CD14-positive monocyte (primary cell): ENCODE measurements around the gene SUCLG1. TPM values are rescaled to one million over a fixed set of nuclear protein-coding genes. Genes with fewer than 3 reads are reported as not detected.

Experiments used
- DNase-seq, 3 donors: peaks; one replicate each; pipeline ENCODE4 v3.0.0-alpha.2; 2011 to 2022
- H2AFZ ChIP-seq: 2 replicates; pipeline ENCODE4 v1.6.0; 2012; ENCODE audit warnings: mild to moderate bottlenecking, low read depth, low read length, inconsistent platforms; ENCODE audit not compliant: insufficient read depth, poor library complexity, severe bottlenecking
- H3K27ac ChIP-seq, 2 donors: 1 replicate in 1 of 2; 2 replicates in 1 of 2; pipeline ENCODE4 v1.5.1; 2012 to 2013; ENCODE audit warnings: low read length in 2 of 2, control low read depth in 1 of 2, inconsistent platforms in 1 of 2, low read depth in 1 of 2, mild to moderate bottlenecking in 1 of 2
- H3K27me3 ChIP-seq, 2 donors: one replicate each; pipeline versions ENCODE4 v1.6.0 to v1.6.1; 2011 to 2013; ENCODE audit warnings: low read length in 2 of 2; ENCODE audit not compliant: control insufficient read depth in 2 of 2, insufficient read depth in 2 of 2
- H3K36me3 ChIP-seq, 2 donors: replicated peaks in 1 of 2; 1 replicate in 1 of 2; 2 replicates in 1 of 2; pipeline versions ENCODE4 v1.5.1 to v1.6.1; 2012 to 2013; ENCODE audit warnings: low read length in 2 of 2, control low read depth in 1 of 2, inconsistent platforms in 1 of 2, mild to moderate bottlenecking in 1 of 2; ENCODE audit not compliant: insufficient read depth in 2 of 2, control insufficient read depth in 1 of 2
- H3K4me1 ChIP-seq, 2 donors: 1 replicate in 1 of 2; 2 replicates in 1 of 2; pipeline versions ENCODE4 v1.5.1 to v1.6.1; 2012 to 2013; ENCODE audit warnings: low read length in 2 of 2, control low read depth in 1 of 2, inconsistent platforms in 1 of 2, mild to moderate bottlenecking in 1 of 2, moderate library complexity in 1 of 2; ENCODE audit not compliant: insufficient read depth in 2 of 2, control insufficient read depth in 1 of 2
- H3K4me2 ChIP-seq: replicated peaks from 2 replicates; pipeline ENCODE3; 2012; ENCODE audit warnings: low read length, moderate library complexity, mild to moderate bottlenecking; ENCODE audit not compliant: poor library complexity, severe bottlenecking; ENCODE audit errors: extremely low read depth
- H3K4me3 ChIP-seq, 3 experiments: fragments of 200-600 bp in 1 of 3; sonication (generic) in 1 of 3; replicated peaks in 1 of 3; 1 replicate in 2 of 3; 2 replicates in 1 of 3; pipeline ENCODE4 v1.5.1; 2011 to 2013; ENCODE audit warnings: low read length in 3 of 3, mild to moderate bottlenecking in 3 of 3, control low read depth in 2 of 3, low read depth in 2 of 3, inconsistent platforms in 1 of 3, moderate library complexity in 1 of 3
- H3K79me2 ChIP-seq: 2 replicates; pipeline ENCODE4 v1.6.0; 2012; ENCODE audit warnings: mild to moderate bottlenecking, control low read depth, inconsistent platforms, low read length, moderate library complexity; ENCODE audit not compliant: insufficient read depth
- H3K9ac ChIP-seq: 2 replicates; pipeline ENCODE4 v1.6.0; 2017; ENCODE audit warnings: low read length, mild to moderate bottlenecking; ENCODE audit not compliant: insufficient read depth, poor library complexity, severe bottlenecking
- H3K9me3 ChIP-seq, 2 donors: replicated peaks in 1 of 2; 1 replicate in 1 of 2; 2 replicates in 1 of 2; pipeline versions ENCODE4 v1.5.1 to v1.6.1; 2012 to 2013; ENCODE audit warnings: low read length in 2 of 2, control low read depth in 1 of 2; ENCODE audit not compliant: control insufficient read depth in 1 of 2, insufficient read depth in 1 of 2
- H4K20me1 ChIP-seq: 2 replicates; pipeline ENCODE4 v1.6.0; 2012; ENCODE audit warnings: mild to moderate bottlenecking, low read length, control low read depth, moderate library complexity; ENCODE audit not compliant: insufficient read depth
- H3K27ac Mint-ChIP-seq, 7 donors: one replicate each; pipeline ENCODE4 v1.8.0; 2020; ENCODE audit warnings: mild to moderate bottlenecking in 7 of 7, mixed read lengths in 7 of 7, moderate library complexity in 6 of 7, inconsistent platforms in 2 of 7
- H3K27me3 Mint-ChIP-seq, 3 donors: one replicate each; pipeline ENCODE4 v1.8.0; 2021 to 2022; ENCODE audit warnings: low read depth in 3 of 3, mild to moderate bottlenecking in 3 of 3, mixed read lengths in 3 of 3, moderate library complexity in 3 of 3, inconsistent platforms in 1 of 3
- H3K36me3 Mint-ChIP-seq, 2 donors: one replicate each; pipeline ENCODE4 v1.8.0; 2020; ENCODE audit warnings: mixed read lengths in 2 of 2, inconsistent platforms in 1 of 2, mild to moderate bottlenecking in 1 of 2
- H3K4me1 Mint-ChIP-seq: one replicate; pipeline ENCODE4 v1.8.0; 2020; ENCODE audit warnings: mild to moderate bottlenecking, mixed read lengths
- H3K4me3 Mint-ChIP-seq, 2 donors: one replicate each; pipeline ENCODE4 v1.8.0; 2020; ENCODE audit warnings: mild to moderate bottlenecking in 2 of 2, mixed read lengths in 2 of 2, moderate library complexity in 1 of 2
- H3K9me3 Mint-ChIP-seq, 7 donors: one replicate each; pipeline ENCODE4 v1.8.0; 2020 to 2022; ENCODE audit warnings: mixed read lengths in 7 of 7, mild to moderate bottlenecking in 6 of 7, moderate library complexity in 6 of 7, inconsistent platforms in 2 of 7
- WGBS: methylation state at CpG from one replicate; pipeline ENCODE4 v1.1.5; 2013; ENCODE audit warnings: missing lambda C conversion rate; ENCODE audit not compliant: insufficient coverage; 5-methylcytosine and 5-hydroxymethylcytosine counted together
- intact Hi-C, 2 donors: fragments of 100-400 bp; cut with micrococcal nuclease; formaldehyde crosslinking; loops; one replicate each; pipeline versions ENCODE4 v1.15.0 to v1.15.1; 2023
- polyA plus RNA-seq, 3 donors: library from polyadenylated mRNA; depleted of rRNA in 1 of 3; unstranded in 2 of 3; stranded (reverse) in 1 of 3; fragments of 300-500 nt in 2 of 3; fragments of >200 nt in 1 of 3; fragmentation: Illumina TruSeq in 2 of 3; gene quantifications; 1 replicate in 2 of 3; 2 replicates in 1 of 3; pipeline ENCODE4 v1.2.3, GENCODE V29; 2012 to 2021
- TF ChIP-seq, protein P1 (sequence below): fragments of 200-600 bp; IDR thresholded peaks from one replicate; pipeline ENCODE4 v1.8.0; 2022; ENCODE audit warnings: antibody characterized with exemption, mild to moderate bottlenecking

SUCLG1 gene
- polyA plus RNA-seq, 3 donors, result 24.9 to 114 (median 98.9) TPM

DNA sequence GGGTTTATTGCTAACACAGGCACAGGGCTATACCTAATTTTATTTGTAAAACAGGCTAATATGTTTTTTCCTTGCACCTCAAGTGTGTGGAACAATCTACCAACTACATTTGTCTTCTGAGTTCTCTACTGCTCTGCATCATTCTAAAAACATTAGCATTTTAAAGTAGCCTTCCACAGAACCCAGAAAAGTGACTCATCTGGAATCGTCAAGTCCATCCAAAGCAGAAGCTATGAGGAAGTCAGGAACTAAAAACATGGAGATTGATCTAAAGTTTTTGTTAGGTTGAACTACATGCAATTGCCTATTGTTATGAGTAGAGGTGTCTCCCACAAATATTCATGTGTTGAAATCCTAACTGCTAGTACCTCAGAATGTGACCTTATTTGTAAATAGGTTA lies 70.9 kb downstream of the SUCLG1 start:
- no peaks in the 10 kb centered on the region for H4K20me1 ChIP-seq
- H3K4me3 ChIP-seq, result no peak overlapping the region
- no peak overlapping the region for H3K27ac ChIP-seq
- no peak overlapping the region for H2AFZ ChIP-seq
- intact Hi-C loops, result no loop called here
- TF ChIP-seq, protein P1, sequence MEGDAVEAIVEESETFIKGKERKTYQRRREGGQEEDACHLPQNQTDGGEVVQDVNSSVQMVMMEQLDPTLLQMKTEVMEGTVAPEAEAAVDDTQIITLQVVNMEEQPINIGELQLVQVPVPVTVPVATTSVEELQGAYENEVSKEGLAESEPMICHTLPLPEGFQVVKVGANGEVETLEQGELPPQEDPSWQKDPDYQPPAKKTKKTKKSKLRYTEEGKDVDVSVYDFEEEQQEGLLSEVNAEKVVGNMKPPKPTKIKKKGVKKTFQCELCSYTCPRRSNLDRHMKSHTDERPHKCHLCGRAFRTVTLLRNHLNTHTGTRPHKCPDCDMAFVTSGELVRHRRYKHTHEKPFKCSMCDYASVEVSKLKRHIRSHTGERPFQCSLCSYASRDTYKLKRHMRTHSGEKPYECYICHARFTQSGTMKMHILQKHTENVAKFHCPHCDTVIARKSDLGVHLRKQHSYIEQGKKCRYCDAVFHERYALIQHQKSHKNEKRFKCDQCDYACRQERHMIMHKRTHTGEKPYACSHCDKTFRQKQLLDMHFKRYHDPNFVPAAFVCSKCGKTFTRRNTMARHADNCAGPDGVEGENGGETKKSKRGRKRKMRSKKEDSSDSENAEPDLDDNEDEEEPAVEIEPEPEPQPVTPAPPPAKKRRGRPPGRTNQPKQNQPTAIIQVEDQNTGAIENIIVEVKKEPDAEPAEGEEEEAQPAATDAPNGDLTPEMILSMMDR, result no peak
- no CpG with 5 or more reads among the region's 1 CpG for WGBS
- Mint-ChIP-seq H3K4me3 (no peak overlapping the region), H3K9me3 (peaks cover 0 to 8% (median 2%) of the 10 kb centered on the region in 7 donors), H3K27ac (no peak overlapping the region), H3K27me3 (peaks cover 1 to 4% (median 2%) of the 10 kb centered on the region in 3 donors), H3K4me1 (no peaks in the 10 kb centered on the region), H3K36me3 (no peaks in the 10 kb centered on the region)
- no peak for DNase-seq
- no peaks in the 10 kb centered on the region for H3K4me1 ChIP-seq
- H3K4me2 ChIP-seq, result no peak overlapping the region
- no peak overlapping the region for H3K9ac ChIP-seq
- H3K36me3 ChIP-seq, result no peaks in the 10 kb centered on the region
- H3K79me2 ChIP-seq, result no peaks in the 10 kb centered on the region
- H3K27me3 ChIP-seq, result no peaks in the 10 kb centered on the region
- H3K9me3 ChIP-seq, result peaks cover 0 to 9% of the 10 kb centered on the region in 2 donors

- TF ChIP-seq, protein P1, result no peak
- no peaks in the 10 kb centered on the region for H4K20me1 ChIP-seq
- no peaks in the 10 kb centered on the region for H3K79me2 ChIP-seq
- no peak overlapping the region for H3K4me2 ChIP-seq
- DNase-seq, result no peak
- H3K9ac ChIP-seq, result no peak overlapping the region
- Mint-ChIP-seq H3K4me3 (no peak overlapping the region), H3K9me3 (peaks cover 0 to 4% (median 2%) of the 10 kb centered on the region in 7 donors), H3K36me3 (no peaks in the 10 kb centered on the region), H3K27me3 (peaks cover 0 to 2% (median 1%) of the 10 kb centered on the region in 3 donors), H3K4me1 (no peaks in the 10 kb centered on the region), H3K27ac (no peak overlapping the region)
- no peaks in the 10 kb centered on the region for H3K36me3 ChIP-seq
- intact Hi-C loops, result no loop called here
- H3K27me3 ChIP-seq, result no peaks in the 10 kb centered on the region
- H3K9me3 ChIP-seq, result peaks cover 0 to 9% of the 10 kb centered on the region in 2 donors
- H3K27ac ChIP-seq, result no peak overlapping the region
- H2AFZ ChIP-seq, result no peak overlapping the region
- WGBS, result 14% methylated on average over 4 of the region's 7 CpGs
- H3K4me1 ChIP-seq, result no peaks in the 10 kb centered on the region
- H3K4me3 ChIP-seq, result no peak overlapping the region
Observed at GRCh38 chr2:84386336-84387040, 72.6 kb downstream of the SUCLG1 start.
